ENCODE measurements around the gene SERINC5. TPM values are rescaled to one million over a fixed set of nuclear protein-coding genes. Genes with fewer than 3 reads are reported as not detected.

The SERINC5 gene
- total RNA-seq, 4 donors from 2014 or later = 9.7 to 21.7 (median 17.3) TPM

- no peak for TF ChIP-seq CTCF (IDR thresholded peaks at IDR 0.05; ENCODE audit: low read depth)
Observed at GRCh38 chr5:80101993-80102392, 153.9 kb downstream of the SERINC5 start.

- TF ChIP-seq CTCF (IDR thresholded peaks at IDR 0.05; ENCODE audit: low read depth) = no peak
Observed at GRCh38 chr5:80097451-80097850, 158.4 kb downstream of the SERINC5 start.

DNA sequence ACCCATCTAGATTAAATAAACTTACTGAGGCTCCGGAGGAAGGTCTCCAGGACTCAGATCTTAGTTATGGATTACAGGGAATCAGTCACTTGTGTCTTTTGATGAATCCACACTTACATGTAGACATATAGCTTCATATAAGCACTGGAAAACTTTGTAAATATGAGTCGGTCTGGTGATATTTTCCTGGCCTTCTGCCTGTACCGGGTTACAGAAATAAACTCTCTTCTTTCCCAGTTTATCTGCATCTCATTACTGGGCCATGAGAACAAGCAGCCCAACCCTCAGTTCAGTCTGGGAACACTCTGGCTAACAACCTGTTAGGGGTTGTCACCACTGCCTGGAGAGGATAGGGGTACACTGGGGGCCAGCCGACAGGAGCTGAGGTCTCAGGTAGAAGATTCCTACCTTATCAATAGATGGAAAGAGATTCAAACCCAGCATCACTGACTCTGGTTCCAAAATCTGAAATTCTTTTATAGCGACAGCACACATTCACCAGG is 161.6 kb downstream of the SERINC5 start:
- TF ChIP-seq CTCF (IDR thresholded peaks at IDR 0.05; ENCODE audit: low read depth) = no peak

DNA sequence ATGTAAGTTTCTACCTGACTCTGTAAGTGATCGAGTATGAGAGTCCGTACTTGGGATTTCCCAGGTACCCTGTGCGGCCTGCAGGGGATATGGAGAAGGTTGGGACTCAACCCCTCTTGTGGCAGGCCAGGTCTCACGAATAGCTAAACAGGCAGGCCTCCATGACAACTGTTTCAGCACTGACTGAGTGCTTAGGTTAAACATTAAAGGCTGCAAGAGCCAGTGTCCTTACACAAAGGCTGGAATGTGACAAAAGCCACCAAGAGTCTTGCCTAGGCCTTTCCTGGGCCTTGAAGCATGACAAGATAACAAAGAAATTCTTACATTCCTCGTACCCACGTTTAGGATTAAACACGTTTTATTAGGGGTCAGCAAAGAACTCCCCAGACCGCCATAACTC is 162.1 kb downstream of the SERINC5 start:
- TF ChIP-seq CTCF (IDR thresholded peaks at IDR 0.05; ENCODE audit: low read depth) = no peak

- TF ChIP-seq CTCF (IDR thresholded peaks at IDR 0.05; ENCODE audit: low read depth) = no peak
Observed at GRCh38 chr5:80092486-80093107, 163.3 kb downstream of the SERINC5 start.

- TF ChIP-seq CTCF (IDR thresholded peaks at IDR 0.05; ENCODE audit: low read depth) = no peak
Observed at GRCh38 chr5:80090884-80091166, 165.0 kb downstream of the SERINC5 start.

DNA sequence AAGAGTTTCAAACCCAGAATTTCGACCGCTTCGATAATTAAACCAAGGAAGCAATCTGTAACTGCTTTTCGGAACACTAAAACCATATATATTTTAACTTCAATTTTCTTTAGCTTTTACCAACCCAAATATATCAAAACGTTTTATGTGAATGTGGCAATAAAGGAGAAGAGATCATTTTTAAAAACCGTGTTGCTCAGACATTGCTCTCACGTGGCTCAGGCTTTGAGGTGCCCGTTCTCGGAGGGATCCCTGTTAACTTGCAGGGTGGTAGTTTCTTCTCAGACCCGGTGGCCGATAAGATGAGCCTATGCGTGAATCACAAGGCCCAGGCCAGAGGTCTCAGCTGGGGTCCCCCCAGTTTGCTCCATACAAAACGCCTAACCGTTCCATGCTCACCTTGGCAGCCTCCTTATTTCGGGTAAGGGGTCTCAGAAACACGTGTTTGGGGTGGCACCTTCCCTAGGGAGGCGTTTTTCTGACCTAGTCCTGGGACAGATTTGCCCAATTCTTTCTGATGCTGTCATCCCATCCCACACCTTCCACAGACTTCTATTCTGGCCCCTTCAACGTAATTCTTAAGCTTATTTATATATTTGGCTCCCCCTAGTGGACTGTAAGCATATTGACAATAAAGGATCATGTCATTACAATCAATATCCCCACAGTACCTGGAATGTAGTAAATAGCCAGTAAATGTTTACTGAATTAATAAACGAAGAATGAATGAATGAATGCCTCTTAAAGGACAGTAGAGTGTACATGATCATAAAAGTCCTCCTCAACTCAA is 172.6 kb downstream of the SERINC5 start:
- TF ChIP-seq CTCF (IDR thresholded peaks at IDR 0.05; ENCODE audit: low read depth) = no peak

Measured in subcutaneous adipose tissue (tissue), 4 donors.